ENCODE data around the gene SNX22. TPM values are rescaled to one million over a fixed set of nuclear protein-coding genes. Genes with fewer than 3 reads are reported as not detected.

SNX22 gene
- total RNA-seq, 4 donors from 2014 or later: 0.38 to 13.2 (median 0.40) TPM; not detected in 1

DNA sequence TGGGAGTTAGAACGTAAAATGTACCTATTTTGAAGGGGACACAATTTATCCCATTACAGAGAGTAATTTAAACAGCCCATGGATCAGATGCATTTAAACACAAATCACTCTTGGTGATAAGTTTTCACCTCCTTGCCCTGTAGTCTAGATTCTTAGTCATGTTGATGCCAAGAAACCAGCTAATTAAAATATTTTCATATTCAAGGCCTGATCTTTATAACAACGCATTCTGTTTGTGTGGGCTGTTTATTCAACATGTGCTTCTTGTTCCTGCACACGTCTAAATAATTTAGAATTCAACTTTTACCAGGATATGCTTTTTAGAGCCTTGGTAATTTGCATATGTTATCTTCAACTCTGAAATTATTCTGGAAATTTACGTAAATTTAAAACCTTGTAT, 29.9 kb upstream of the SNX22 start:
- TF ChIP-seq, protein P1, sequence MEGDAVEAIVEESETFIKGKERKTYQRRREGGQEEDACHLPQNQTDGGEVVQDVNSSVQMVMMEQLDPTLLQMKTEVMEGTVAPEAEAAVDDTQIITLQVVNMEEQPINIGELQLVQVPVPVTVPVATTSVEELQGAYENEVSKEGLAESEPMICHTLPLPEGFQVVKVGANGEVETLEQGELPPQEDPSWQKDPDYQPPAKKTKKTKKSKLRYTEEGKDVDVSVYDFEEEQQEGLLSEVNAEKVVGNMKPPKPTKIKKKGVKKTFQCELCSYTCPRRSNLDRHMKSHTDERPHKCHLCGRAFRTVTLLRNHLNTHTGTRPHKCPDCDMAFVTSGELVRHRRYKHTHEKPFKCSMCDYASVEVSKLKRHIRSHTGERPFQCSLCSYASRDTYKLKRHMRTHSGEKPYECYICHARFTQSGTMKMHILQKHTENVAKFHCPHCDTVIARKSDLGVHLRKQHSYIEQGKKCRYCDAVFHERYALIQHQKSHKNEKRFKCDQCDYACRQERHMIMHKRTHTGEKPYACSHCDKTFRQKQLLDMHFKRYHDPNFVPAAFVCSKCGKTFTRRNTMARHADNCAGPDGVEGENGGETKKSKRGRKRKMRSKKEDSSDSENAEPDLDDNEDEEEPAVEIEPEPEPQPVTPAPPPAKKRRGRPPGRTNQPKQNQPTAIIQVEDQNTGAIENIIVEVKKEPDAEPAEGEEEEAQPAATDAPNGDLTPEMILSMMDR (IDR thresholded peaks at IDR 0.05): no peak
- TF ChIP-seq POLR2A (IDR thresholded peaks at IDR 0.05): no peak
- no peaks in the 10 kb centered on the region for H3K9me3 ChIP-seq
- no peak overlapping the region for H3K4me3 ChIP-seq
- no peaks in the 10 kb centered on the region for H3K27me3 ChIP-seq
- DNase-seq: no peak
- peaks cover 0 to 95% (median 0%) of the 10 kb centered on the region in 3 donors for H3K36me3 ChIP-seq
- no peaks in the 10 kb centered on the region for H3K4me1 ChIP-seq
- H3K27ac ChIP-seq: no peak overlapping the region

- Histone ChIP-seq H3K4me1 (no peaks in the 10 kb centered on the region), H3K27me3 (no peaks in the 10 kb centered on the region), H3K4me3 (no peak overlapping the region), H3K9me3 (no peaks in the 10 kb centered on the region), H3K36me3 (peaks cover 0 to 95% (median 0%) of the 10 kb centered on the region in 3 donors), H3K27ac (no peak overlapping the region)
- TF ChIP-seq, protein P1 (IDR thresholded peaks at IDR 0.05): no peak
- no peak for TF ChIP-seq POLR2A (IDR thresholded peaks at IDR 0.05)
- no peak for DNase-seq
Measured at GRCh38 chr15:64122444-64122843, 29.1 kb upstream of the SNX22 start.

- TF ChIP-seq, protein P1 (IDR thresholded peaks at IDR 0.05): no peak
- no peak for TF ChIP-seq POLR2A (IDR thresholded peaks at IDR 0.05)
- Histone ChIP-seq H3K4me3 (no peak overlapping the region), H3K27me3 (no peaks in the 10 kb centered on the region), H3K9me3 (no peaks in the 10 kb centered on the region), H3K27ac (no peak overlapping the region), H3K36me3 (peaks cover 0 to 95% (median 0%) of the 10 kb centered on the region in 3 donors), H3K4me1 (no peaks in the 10 kb centered on the region)
- DNase-seq: no peak
Measured at GRCh38 chr15:64122936-64123351, 28.6 kb upstream of the SNX22 start.

DNA sequence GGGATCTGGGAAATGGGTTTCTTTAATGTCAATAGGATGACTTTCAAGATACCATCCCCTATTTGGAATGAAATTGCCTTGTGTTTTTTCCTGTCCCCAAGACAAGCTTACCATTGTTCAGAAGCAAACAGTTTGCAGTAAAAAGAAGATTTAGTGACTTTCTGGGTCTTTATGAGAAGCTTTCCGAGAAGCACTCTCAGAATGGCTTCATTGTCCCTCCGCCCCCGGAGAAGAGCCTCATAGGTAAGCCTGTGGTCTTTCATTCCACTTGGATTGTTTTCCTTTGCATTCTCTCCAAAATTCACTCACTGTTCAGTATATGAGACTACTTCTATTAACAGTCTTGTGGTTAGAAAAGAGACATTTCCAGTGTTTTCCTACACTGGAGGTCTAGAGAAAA, 25.6 kb upstream of the SNX22 start:
- DNase-seq: no peak
- Histone ChIP-seq H3K4me3 (no peak overlapping the region), H3K27me3 (no peaks in the 10 kb centered on the region), H3K9me3 (no peaks in the 10 kb centered on the region), H3K36me3 (peaks cover 0 to 97% (median 0%) of the 10 kb centered on the region in 3 donors), H3K27ac (no peak overlapping the region), H3K4me1 (no peaks in the 10 kb centered on the region)
- TF ChIP-seq POLR2A (IDR thresholded peaks at IDR 0.05): no peak
- TF ChIP-seq, protein P1 (IDR thresholded peaks at IDR 0.05): no peak

GRCh38 chr15:64127521-64128270, 23.8 kb upstream of the SNX22 start:
- Histone ChIP-seq H3K27ac (no peak overlapping the region), H3K27me3 (no peaks in the 10 kb centered on the region), H3K4me1 (no peaks in the 10 kb centered on the region), H3K36me3 (peaks cover 0 to 99% (median 0%) of the 10 kb centered on the region in 3 donors), H3K9me3 (no peaks in the 10 kb centered on the region), H3K4me3 (no peak overlapping the region)
- no peak for DNase-seq
- TF ChIP-seq, protein P1 (IDR thresholded peaks at IDR 0.05): no peak
- no peak for TF ChIP-seq POLR2A (IDR thresholded peaks at IDR 0.05)

Data from Peyer's patch (tissue), 4 donors.